Cardiac muscle cell (in vitro differentiated cells and primary cell): ENCODE measurements around the gene PDZRN3. TPM values are rescaled to one million over a fixed set of nuclear protein-coding genes. Genes with fewer than 3 reads are reported as not detected.

Experiments used
- DNase-seq, 2 donors: peaks; one replicate each; pipeline versions ENCODE4 v3.0.0 to v3.0.0-alpha.2; 2010 to 2017; ENCODE audit warnings: low read depth in 1 of 2, low spot score in 1 of 2
- H3K27ac ChIP-seq: fragments of 200-600 bp; sonication (generic); 2 replicates; pipeline ENCODE4 v1.5.1; 2016
- H3K27me3 ChIP-seq: fragments of 200-600 bp; sonication (generic); 2 replicates; pipeline ENCODE4 v1.6.0; 2016; ENCODE audit warnings: control low read depth
- H3K36me3 ChIP-seq: fragments of 200-600 bp; sonication (generic); 2 replicates; pipeline ENCODE4 v1.5.1; 2016; ENCODE audit warnings: control low read depth
- H3K4me1 ChIP-seq: fragments of 200-600 bp; sonication (generic); 2 replicates; pipeline ENCODE4 v1.8.1; 2017; ENCODE audit warnings: low read depth, mild to moderate bottlenecking, mixed run types
- H3K4me3 ChIP-seq: fragments of 200-600 bp; sonication (generic); 2 replicates; pipeline ENCODE4 v1.5.1; 2016; ENCODE audit warnings: mild to moderate bottlenecking
- H3K9me3 ChIP-seq: fragments of 200-600 bp; sonication (generic); 2 replicates; pipeline ENCODE4 v1.5.1; 2017; ENCODE audit warnings: low read depth, mild to moderate bottlenecking, control low read depth
- polyA plus RNA-seq: library from polyadenylated mRNA; unstranded; fragments of >200 nt; fragmentation: Nextera tagmentation; extraction: Ambion mirVana; gene quantifications from 2 replicates; pipeline ENCODE4 v1.2.1, GENCODE V29; 2016
- total RNA-seq: library from RNA; depleted of rRNA; stranded (reverse); fragments of >200 nt; gene quantifications from 2 replicates; pipeline ENCODE4 v1.2.3, GENCODE V29; 2016
- TF ChIP-seq, protein P1 (sequence below): IDR thresholded peaks from 2 replicates; pipeline ENCODE4 v1.5.1; 2012; ENCODE audit warnings: low read depth, mild to moderate bottlenecking, low read length

Gene PDZRN3
- total and polyA plus RNA-seq, 2 experiments from 2014 or later, result 63.9 to 94.7 TPM

DNA sequence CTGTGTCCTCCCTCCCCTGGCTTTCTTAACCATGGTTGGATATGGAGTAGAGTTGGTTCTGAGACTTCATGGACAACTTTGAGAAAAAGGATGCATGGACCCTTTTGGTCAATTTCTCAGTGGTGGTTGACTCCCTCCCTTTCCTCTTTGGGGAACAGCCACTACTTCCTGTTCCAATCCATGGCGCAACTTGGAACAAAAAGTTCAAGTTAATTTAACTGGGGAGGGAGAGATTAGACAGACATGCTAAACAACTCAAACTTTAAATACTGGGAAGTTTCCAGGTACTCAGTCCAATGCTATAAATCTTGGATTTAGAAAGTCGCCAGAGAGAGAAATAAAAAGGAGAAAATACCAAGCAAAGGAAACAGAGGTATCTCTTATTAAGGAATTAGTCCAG, 202.2 kb downstream of the PDZRN3 start:
- Histone ChIP-seq H3K27ac (no peak overlapping the region), H3K36me3 (no peaks in the 10 kb centered on the region), H3K4me3 (no peak overlapping the region), H3K9me3 (no peaks in the 10 kb centered on the region), H3K4me1 (peaks cover 16% of the 10 kb centered on the region), H3K27me3 (no peaks in the 10 kb centered on the region)
- TF ChIP-seq, protein P1, sequence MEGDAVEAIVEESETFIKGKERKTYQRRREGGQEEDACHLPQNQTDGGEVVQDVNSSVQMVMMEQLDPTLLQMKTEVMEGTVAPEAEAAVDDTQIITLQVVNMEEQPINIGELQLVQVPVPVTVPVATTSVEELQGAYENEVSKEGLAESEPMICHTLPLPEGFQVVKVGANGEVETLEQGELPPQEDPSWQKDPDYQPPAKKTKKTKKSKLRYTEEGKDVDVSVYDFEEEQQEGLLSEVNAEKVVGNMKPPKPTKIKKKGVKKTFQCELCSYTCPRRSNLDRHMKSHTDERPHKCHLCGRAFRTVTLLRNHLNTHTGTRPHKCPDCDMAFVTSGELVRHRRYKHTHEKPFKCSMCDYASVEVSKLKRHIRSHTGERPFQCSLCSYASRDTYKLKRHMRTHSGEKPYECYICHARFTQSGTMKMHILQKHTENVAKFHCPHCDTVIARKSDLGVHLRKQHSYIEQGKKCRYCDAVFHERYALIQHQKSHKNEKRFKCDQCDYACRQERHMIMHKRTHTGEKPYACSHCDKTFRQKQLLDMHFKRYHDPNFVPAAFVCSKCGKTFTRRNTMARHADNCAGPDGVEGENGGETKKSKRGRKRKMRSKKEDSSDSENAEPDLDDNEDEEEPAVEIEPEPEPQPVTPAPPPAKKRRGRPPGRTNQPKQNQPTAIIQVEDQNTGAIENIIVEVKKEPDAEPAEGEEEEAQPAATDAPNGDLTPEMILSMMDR, result no peak
- DNase-seq, result peak in 1 of 2 donors; percentile 35

- H3K4me1 ChIP-seq, result peaks cover 13% of the 10 kb centered on the region
- no peak for DNase-seq
- no peaks in the 10 kb centered on the region for H3K9me3 ChIP-seq
- TF ChIP-seq, protein P1, result no peak
- no peak overlapping the region for H3K4me3 ChIP-seq
- no peaks in the 10 kb centered on the region for H3K36me3 ChIP-seq
- no peaks in the 10 kb centered on the region for H3K27me3 ChIP-seq
- no peak overlapping the region for H3K27ac ChIP-seq
Measured at GRCh38 chr3:73419942-73420341, 204.8 kb downstream of the PDZRN3 start.

- Histone ChIP-seq H3K4me1 (peaks cover 13% of the 10 kb centered on the region), H3K36me3 (no peaks in the 10 kb centered on the region), H3K9me3 (no peaks in the 10 kb centered on the region), H3K4me3 (no peak overlapping the region), H3K27me3 (no peaks in the 10 kb centered on the region), H3K27ac (peak overlapping the region; percentile 23)
- TF ChIP-seq, protein P1, result peak; percentile 28
- DNase-seq, result peak in 1 of 2 donors; percentile 51
Measured at GRCh38 chr3:73419179-73419803, 205.4 kb downstream of the PDZRN3 start.

DNA sequence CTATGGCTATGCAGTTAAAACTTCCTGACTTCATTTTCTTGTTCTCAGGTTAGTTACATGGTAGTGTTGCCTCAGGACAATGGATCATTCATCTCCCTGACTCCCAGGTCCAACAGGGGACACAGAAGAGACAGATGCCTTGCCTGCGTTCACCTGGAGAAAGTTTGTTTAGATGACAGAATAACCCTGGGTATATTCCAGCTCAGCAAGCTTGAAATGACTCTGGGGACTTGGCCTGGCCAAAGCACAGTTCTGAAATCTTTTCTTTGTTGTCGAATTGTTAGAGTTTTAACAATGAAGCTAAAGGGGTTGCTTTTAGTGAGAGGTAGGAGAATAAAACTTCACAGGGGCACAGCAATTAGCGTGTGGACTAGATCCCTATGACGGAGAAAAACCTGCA, 206.1 kb downstream of the PDZRN3 start:
- TF ChIP-seq, protein P1, result no peak
- peaks cover 13% of the 10 kb centered on the region for H3K4me1 ChIP-seq
- H3K27me3 ChIP-seq, result no peaks in the 10 kb centered on the region
- no peaks in the 10 kb centered on the region for H3K36me3 ChIP-seq
- no peak for DNase-seq
- H3K9me3 ChIP-seq, result no peaks in the 10 kb centered on the region
- no peak overlapping the region for H3K4me3 ChIP-seq
- H3K27ac ChIP-seq, result peak overlapping the region; percentile 23

DNA sequence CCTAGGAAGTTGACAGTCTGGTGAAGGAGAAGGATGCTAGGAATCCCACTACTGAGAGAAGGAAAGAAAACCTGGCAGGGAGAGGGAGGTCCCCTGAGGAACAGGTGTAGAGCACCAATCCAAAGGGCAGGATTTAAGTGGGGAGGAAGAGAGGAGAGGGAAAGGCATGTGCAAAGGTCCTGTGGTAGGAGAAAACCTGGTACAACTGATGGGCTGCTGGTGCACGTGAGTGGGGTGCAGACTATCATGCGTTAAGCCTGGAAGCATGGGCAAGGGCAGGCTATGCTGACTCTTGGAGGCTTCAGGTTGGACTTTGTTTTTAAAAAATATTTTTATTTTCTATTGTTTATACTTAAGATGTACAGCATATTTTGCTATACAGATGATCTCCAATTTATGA, 209.6 kb downstream of the PDZRN3 start:
- H3K4me1 ChIP-seq, result peaks cover 21% of the 10 kb centered on the region
- H3K4me3 ChIP-seq, result no peak overlapping the region
- TF ChIP-seq, protein P1, result no peak
- H3K9me3 ChIP-seq, result no peaks in the 10 kb centered on the region
- no peaks in the 10 kb centered on the region for H3K27me3 ChIP-seq
- no peaks in the 10 kb centered on the region for H3K36me3 ChIP-seq
- no peak overlapping the region for H3K27ac ChIP-seq
- DNase-seq, result no peak
